Mucosa of rectum (tissue), 2 donors: ENCODE measurements around the gene BRF1.
"Not testable (repeated sequence)": the region's sequence is repeated elsewhere in the genome, so short reads cannot be mapped to it uniquely, and the experiment has no call there.

ENCODE experiments used
- H3K27ac ChIP-seq, 2 donors: one replicate each; pipeline ENCODE4 v1.7.0; 2013; ENCODE audit warnings: inconsistent platforms in 2 of 2, low read depth in 2 of 2, low read length in 2 of 2
- H3K27me3 ChIP-seq, 2 donors: one replicate each; pipeline ENCODE4 v1.7.0; 2013; ENCODE audit warnings: low read length in 2 of 2; ENCODE audit not compliant: control insufficient read depth in 2 of 2, insufficient read depth in 2 of 2
- H3K36me3 ChIP-seq, 2 donors: one replicate each; pipeline ENCODE4 v1.7.0; 2013; ENCODE audit warnings: low read length in 2 of 2; ENCODE audit not compliant: control insufficient read depth in 2 of 2, insufficient read depth in 2 of 2
- H3K4me1 ChIP-seq, 2 donors: one replicate each; pipeline ENCODE4 v1.7.0; 2013; ENCODE audit warnings: low read length in 2 of 2, mild to moderate bottlenecking in 1 of 2; ENCODE audit not compliant: control insufficient read depth in 2 of 2, insufficient read depth in 2 of 2
- H3K4me3 ChIP-seq, 2 donors: one replicate each; pipeline ENCODE4 v1.7.0; 2013; ENCODE audit warnings: low read length in 2 of 2
- H3K9ac ChIP-seq, 2 donors: one replicate each; pipeline ENCODE4 v1.7.0; 2013; ENCODE audit warnings: low read length in 2 of 2, low read depth in 1 of 2, mild to moderate bottlenecking in 1 of 2
- H3K9me3 ChIP-seq, 2 donors: one replicate each; pipeline ENCODE4 v1.7.0; 2013; ENCODE audit warnings: low read length in 2 of 2; ENCODE audit not compliant: control insufficient read depth in 2 of 2
- donor health status: healthy.
- donor health status: Normal muscosa, but diverticular disease.

The BRF1 gene

GRCh38 chr14:105337966-105338741 is 37.4 kb upstream of the BRF1 start:
- no peaks in the 10 kb centered on the region for H3K27me3 ChIP-seq
- H3K27ac ChIP-seq: no peak overlapping the region
- no peak overlapping the region for H3K9ac ChIP-seq
- H3K9me3 ChIP-seq: no peaks in the 10 kb centered on the region
- H3K36me3 ChIP-seq: no peaks in the 10 kb centered on the region
- peaks cover 0 to under 1% of the 10 kb centered on the region in 2 donors for H3K4me1 ChIP-seq
- no peak overlapping the region for H3K4me3 ChIP-seq

GRCh38 chr14:105337433-105337832 is 36.6 kb upstream of the BRF1 start:
- Histone ChIP-seq H3K4me3 (no peak overlapping the region), H3K27ac (no peak overlapping the region), H3K4me1 (peaks cover 0 to 4% of the 10 kb centered on the region in 2 donors), H3K9ac (no peak overlapping the region), H3K36me3 (no peaks in the 10 kb centered on the region), H3K9me3 (no peaks in the 10 kb centered on the region), H3K27me3 (no peaks in the 10 kb centered on the region)

GRCh38 chr14:105336477-105337287 is 35.9 kb upstream of the BRF1 start:
- H3K9me3 ChIP-seq: no peaks in the 10 kb centered on the region
- no peak overlapping the region for H3K4me3 ChIP-seq
- no peak overlapping the region for H3K9ac ChIP-seq
- H3K27me3 ChIP-seq: no peaks in the 10 kb centered on the region
- H3K36me3 ChIP-seq: no peaks in the 10 kb centered on the region
- peaks cover 0 to 4% of the 10 kb centered on the region in 2 donors for H3K4me1 ChIP-seq
- H3K27ac ChIP-seq: no peak overlapping the region

DNA sequence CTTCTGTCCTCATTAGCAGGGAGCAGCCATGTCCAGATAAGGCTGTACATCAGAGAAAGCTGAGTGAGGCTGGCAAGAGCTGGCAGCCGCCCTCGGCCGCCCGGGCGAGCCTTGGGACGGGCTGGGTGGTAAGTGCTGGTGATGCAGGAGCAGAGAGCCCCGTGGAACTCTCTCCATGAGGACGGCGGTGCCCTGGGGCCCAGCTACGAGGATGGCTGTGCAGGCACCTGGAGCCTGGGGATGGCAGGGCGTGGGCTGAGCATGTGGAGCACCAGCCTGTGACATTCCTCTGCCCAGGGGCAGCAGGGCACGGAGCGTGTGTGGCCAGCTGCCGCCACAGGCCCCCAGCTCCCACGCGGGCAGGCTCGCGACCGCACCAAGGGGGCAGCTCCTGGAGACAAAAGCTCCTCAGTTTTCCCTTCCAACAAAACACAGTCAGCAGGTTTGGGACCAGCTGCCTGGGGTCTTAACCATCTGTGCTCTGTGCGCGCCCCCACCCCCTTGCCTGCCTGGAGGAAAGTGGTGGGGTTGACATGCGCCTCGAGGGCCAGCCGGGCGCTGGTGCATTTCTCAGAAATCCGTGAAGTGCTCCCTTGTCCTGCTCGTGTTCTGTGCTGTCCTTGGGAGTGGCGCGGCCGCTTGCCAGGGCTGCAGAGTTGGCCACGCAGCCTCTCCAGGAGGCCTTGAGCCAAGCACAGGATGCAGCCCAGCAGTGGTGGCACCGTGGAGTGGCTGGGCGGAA is 35.1 kb upstream of the BRF1 start:
- Histone ChIP-seq H3K27ac (no peak overlapping the region), H3K36me3 (no peaks in the 10 kb centered on the region), H3K4me1 (peaks cover 0 to 4% of the 10 kb centered on the region in 2 donors), H3K9me3 (no peaks in the 10 kb centered on the region), H3K27me3 (no peaks in the 10 kb centered on the region), H3K9ac (no peak overlapping the region), H3K4me3 (no peak overlapping the region)

DNA sequence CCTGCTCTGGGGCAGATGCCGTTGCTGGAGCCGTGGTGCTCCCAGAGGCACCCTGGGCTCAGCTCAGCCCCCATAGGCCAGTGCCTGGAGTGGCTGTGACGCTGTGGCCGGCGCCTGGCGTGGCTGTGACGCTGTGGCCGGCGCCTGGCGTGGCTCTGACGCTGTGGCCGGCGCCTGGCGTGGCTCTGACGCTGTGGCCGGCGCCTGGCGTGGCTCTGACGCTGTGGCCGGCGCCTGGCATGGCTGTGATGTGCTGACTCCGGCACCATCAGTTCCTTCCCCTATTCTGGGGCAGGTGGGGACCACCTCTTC is 34.4 kb upstream of the BRF1 start:
- H3K4me3 ChIP-seq, H3K27ac ChIP-seq, H3K36me3 ChIP-seq, H3K9ac ChIP-seq, H3K4me1 ChIP-seq, H3K27me3 ChIP-seq, H3K9me3 ChIP-seq: not testable (repeated sequence)

GRCh38 chr14:105334383-105335230 is 33.8 kb upstream of the BRF1 start:
- Histone ChIP-seq H3K36me3 (no peaks in the 10 kb centered on the region), H3K4me3 (no peak overlapping the region), H3K27me3 (no peaks in the 10 kb centered on the region), H3K27ac (no peak overlapping the region), H3K4me1 (peaks cover 0 to 10% of the 10 kb centered on the region in 2 donors), H3K9me3 (no peaks in the 10 kb centered on the region), H3K9ac (no peak overlapping the region)

DNA sequence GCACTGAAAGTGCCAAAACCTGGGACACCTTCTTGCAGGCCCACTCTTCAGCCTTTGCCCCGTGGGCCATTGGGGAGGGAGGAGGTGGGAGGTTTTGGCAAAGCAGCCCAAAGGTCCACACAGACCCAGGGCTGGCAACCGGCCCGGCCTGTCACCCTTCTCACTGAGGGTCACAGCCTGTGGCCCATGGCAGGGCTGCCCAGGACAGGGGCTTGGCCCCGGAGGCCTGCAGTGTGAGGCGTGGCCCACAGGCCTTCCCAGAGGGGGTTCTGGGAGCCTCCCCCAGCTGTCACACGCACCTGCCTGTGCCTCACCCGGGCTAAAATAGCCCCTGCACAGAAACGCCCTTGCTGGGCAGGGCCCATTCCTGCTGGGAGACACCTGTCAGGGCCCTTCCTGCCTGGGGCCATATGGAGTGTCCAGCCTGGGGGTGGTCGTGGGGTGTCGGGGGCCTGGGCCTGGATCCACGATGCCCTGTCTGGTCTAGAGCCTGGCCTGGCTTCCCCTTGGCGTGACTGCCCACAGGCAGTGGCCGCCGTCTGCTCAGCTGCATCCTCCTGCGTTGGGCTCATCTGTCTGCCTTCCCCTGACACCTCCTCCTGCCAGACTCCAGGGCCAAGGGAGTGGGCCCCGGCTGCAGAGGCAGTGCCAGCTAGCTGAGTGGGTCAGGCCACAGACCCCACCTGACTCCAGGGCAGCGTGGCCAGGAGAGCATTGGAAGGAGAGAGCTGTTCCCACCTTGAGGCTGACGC is 33.0 kb upstream of the BRF1 start:
- H3K27ac ChIP-seq: no peak overlapping the region
- H3K9ac ChIP-seq: no peak overlapping the region

DNA sequence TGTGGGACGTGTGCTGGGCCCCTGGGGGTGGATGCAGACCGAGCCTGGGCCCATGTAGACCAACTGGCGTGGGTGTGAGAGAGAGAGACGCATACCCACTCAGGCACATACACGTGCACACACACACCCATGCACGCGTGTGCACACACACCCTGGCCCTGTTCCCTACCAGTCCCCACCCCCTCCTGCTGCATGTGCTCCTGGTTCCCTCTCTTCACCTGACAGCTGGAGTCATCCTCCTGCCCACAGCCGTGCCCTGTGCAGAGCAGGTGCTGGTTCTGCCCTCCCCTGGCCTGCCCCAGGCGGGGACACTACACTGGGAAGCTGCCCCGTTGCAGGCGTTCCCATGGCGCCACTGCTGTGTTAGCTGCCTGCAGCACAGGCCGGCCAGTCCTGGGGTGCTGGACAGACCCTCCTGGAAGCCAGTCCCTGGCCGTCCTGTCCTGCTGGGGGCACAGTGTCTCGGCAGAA is 32.3 kb upstream of the BRF1 start:
- H3K9ac ChIP-seq: no peak overlapping the region
- no peak overlapping the region for H3K27ac ChIP-seq
- H3K4me1 ChIP-seq: peaks cover 3 to 10% of the 10 kb centered on the region in 2 donors
- no peaks in the 10 kb centered on the region for H3K27me3 ChIP-seq
- H3K4me3 ChIP-seq: no peak overlapping the region
- H3K36me3 ChIP-seq: no peaks in the 10 kb centered on the region
- H3K9me3 ChIP-seq: no peaks in the 10 kb centered on the region

More for the DNA sequence above, 33.0 kb upstream of the BRF1 start:
- no peaks in the 10 kb centered on the region for H3K36me3 ChIP-seq
- H3K9me3 ChIP-seq: no peaks in the 10 kb centered on the region
- H3K4me3 ChIP-seq: no peak overlapping the region
- peaks cover 0 to 10% of the 10 kb centered on the region in 2 donors for H3K4me1 ChIP-seq
- no peaks in the 10 kb centered on the region for H3K27me3 ChIP-seq

GRCh38 chr14:105332350-105332874 is 31.6 kb upstream of the BRF1 start:
- no peak overlapping the region for H3K4me3 ChIP-seq
- H3K27me3 ChIP-seq: no peaks in the 10 kb centered on the region
- H3K4me1 ChIP-seq: peaks cover 3 to 10% of the 10 kb centered on the region in 2 donors
- H3K27ac ChIP-seq: no peak overlapping the region
- H3K9me3 ChIP-seq: no peaks in the 10 kb centered on the region
- H3K36me3 ChIP-seq: no peaks in the 10 kb centered on the region
- H3K9ac ChIP-seq: no peak overlapping the region
